ENCODE measurements around the gene NXNL2. TPM values are rescaled to one million over a fixed set of nuclear protein-coding genes. Genes with fewer than 3 reads are reported as not detected.

NXNL2 gene
- total RNA-seq, 2 donors from 2014 or later, result not detected

DNA sequence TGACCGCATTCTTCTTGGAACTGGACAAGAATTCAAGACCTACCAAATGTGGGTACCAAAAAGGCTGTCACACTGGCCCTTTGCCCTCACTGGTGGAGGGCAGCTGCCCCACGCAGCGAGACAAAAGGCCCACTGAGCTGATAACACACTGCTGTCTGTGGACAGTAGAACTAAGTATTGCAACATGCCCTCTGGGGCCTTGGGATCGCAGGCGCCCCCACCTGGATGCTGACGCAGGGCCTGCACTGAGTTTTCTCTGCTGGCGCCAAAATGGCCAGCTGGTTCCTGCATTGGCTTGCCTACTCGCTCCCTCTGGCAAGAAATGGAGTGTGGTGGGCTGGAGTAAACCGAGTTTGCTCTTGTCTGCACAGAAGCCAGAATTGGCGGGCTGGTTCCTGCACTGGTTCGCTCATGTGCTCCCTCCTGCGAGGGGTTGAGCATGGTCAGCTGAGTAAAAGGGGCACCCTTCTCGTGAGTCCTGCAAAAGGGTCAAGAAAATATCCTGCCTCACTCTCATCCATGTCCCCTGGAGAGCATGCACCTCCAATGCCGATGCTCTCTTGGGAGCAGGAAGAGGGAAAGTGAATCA is 55.7 kb downstream of the NXNL2 start:
- ATAC-seq (replicated peaks in 1 of 2) (no peak), DNase-seq (no peak)
- H3K4me1 Mint-ChIP-seq (ENCODE audit: low read depth), result peaks cover 5% of the 10 kb centered on the region
- no peaks in the 10 kb centered on the region for H3K36me3 Mint-ChIP-seq (ENCODE audit: insufficient read depth in 2 of 2)
- no peaks in the 10 kb centered on the region for H3K9me3 Mint-ChIP-seq
- no peak overlapping the region for H3K27ac Mint-ChIP-seq
- H3K27me3 Mint-ChIP-seq (ENCODE audit: low read depth), result peaks cover 7% of the 10 kb centered on the region
- no peak overlapping the region for H3K4me3 Mint-ChIP-seq

DNA sequence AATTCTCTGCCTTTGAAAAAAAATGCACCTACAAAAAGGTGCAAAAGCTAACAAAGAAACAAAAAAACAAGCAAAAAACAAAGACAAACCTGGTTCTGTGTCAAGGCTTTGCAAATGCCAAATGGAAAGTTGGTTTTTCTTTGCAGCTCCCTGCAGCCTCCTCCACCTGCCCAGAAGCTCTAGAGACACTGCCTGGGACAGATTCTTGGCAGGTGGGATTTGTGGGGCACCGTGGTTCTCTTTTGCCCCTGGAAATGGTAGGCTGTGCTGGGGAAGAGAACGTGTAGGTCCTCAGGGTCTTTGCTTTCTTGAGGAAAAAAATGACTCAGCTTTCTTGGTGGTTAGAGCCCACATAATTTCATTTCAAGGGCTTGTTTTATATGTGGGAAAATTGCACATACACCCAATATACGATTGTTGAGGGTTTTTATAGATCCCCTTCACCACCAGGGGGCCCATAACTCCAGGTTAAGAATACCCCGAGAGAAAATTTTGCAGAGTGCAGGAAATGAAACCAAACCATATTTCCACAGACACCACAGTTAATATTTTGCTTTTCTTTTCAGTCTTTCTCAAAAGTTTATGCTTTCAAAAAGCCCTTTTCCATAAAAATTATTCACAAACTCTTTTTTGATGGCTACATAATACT is 58.7 kb downstream of the NXNL2 start:
- Mint-ChIP-seq H3K27me3 (ENCODE audit: low read depth) (peaks cover 24% of the 10 kb centered on the region), H3K36me3 (ENCODE audit: insufficient read depth in 2 of 2) (no peaks in the 10 kb centered on the region), H3K4me1 (ENCODE audit: low read depth) (peaks cover 5% of the 10 kb centered on the region), H3K9me3 (no peaks in the 10 kb centered on the region), H3K4me3 (no peak overlapping the region), H3K27ac (no peak overlapping the region)
- DNase-seq (peak; percentile 48 to 59), ATAC-seq (replicated peaks in 1 of 2) (peak in 1 of 2 donors; percentile 47)

Other genes starting within 250 kb of the NXNL2 start
- 10 to 100 TPM; 27.8 to 28.2 TPM for gene SPIN1, start 146.7 kb upstream of the NXNL2 start, total RNA-seq

Measured in activated T-cell treated with anti-CD3 and anti-CD28 coated beads, Interleukin-2, amount 50 U/mL, for 72 hours (primary cell).